H1 (cell line): ENCODE results near the gene EPN2. TPM values are rescaled to one million over a fixed set of nuclear protein-coding genes. Genes with fewer than 3 reads are reported as not detected.

ENCODE experiments used
- CHD1 ChIP-seq: IDR thresholded peaks from 2 replicates; pipeline ENCODE4 v1.6.1; 2012; ENCODE audit warnings: low read depth, low read length, improper control_type of control experiment
- CHD2 ChIP-seq: IDR thresholded peaks from 2 replicates; pipeline ENCODE4 v1.6.1; 2012; ENCODE audit warnings: low read length, improper control_type of control experiment
- JUN ChIP-seq: IDR thresholded peaks from 2 replicates; pipeline ENCODE4 v1.6.1; 2011; ENCODE audit warnings: low read depth, mild to moderate bottlenecking, improper control_type of control experiment, low read length
- RFX5 ChIP-seq: IDR thresholded peaks from 2 replicates; pipeline ENCODE4 v1.6.1; 2011; ENCODE audit warnings: low read depth, low read length, improper control_type of control experiment, borderline replicate concordance
- SRF ChIP-seq: IDR thresholded peaks from 2 replicates; pipeline ENCODE4 v1.6.1; 2011; ENCODE audit warnings: mild to moderate bottlenecking, low read depth, low read length, moderate library complexity
- polyA plus RNA-seq, 7 experiments: library from polyadenylated mRNA; depleted of rRNA in 3 of 7; stranded (reverse) in 5 of 7; unstranded in 2 of 7; fragments of >200 nt in 5 of 7; fragments of 200-250 nt in 2 of 7; gene quantifications; 1 replicate in 5 of 7; 2 replicates in 1 of 7; 4 replicates in 1 of 7; pipeline versions ENCODE4 v1.2.1 to v1.2.3, GENCODE V29; 2011 to 2013; ENCODE audit warnings: missing spikeins in 2 of 7, mixed read lengths in 2 of 7
- total RNA-seq: library from RNA; stranded (reverse); fragmentation: NEBNext Ultra II Directional; extraction: Animal tissue kit (Norgen Biotek cat#: 25700); gene quantifications from 2 replicates; pipeline ENCODE4 v1.2.1, GENCODE V29; 2021
- TF ChIP-seq, protein P1 (sequence below): IDR thresholded peaks from 2 replicates; pipeline ENCODE4 v1.6.1; 2011; ENCODE audit warnings: low read depth, mild to moderate bottlenecking, low read length; ENCODE audit not compliant: insufficient read depth

The EPN2 gene
- total and polyA plus RNA-seq, 2 of the 8 experiments (the other 6 are each of a cell fraction or from before 2014, with no cell fraction given) = 28.7 to 55.8 TPM

DNA sequence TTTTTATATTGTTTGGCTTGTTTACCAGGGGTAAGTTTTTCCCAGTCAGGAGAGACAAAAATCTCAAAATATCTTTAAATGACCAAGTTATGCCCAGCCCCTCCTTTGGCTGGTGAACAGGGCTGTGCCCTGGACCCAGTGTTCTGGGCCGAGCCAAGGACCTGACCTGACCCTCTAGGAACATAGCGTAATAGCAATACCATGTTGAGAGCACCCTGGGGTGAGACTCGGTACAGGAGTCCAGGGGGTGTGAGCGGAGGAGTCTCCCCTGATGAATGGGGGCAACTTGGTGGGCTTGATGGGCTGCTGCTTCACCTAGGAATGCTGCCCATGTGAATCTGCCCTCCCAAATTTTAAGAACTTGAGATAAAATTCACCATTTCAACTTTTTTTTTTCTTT, 77.9 kb downstream of the EPN2 start (continued):
- TF ChIP-seq CHD2 = no peak
- TF ChIP-seq, protein P1, sequence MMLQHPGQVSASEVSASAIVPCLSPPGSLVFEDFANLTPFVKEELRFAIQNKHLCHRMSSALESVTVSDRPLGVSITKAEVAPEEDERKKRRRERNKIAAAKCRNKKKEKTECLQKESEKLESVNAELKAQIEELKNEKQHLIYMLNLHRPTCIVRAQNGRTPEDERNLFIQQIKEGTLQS = no peak
- no peak for TF ChIP-seq CHD1
- no peak for TF ChIP-seq SRF
- TF ChIP-seq RFX5 = no peak
- TF ChIP-seq JUN = no peak
